Amniotic stem cell (primary cell): ENCODE results near the gene ABLIM3.

ENCODE experiments used
- DNase-seq: peaks from one replicate; lab custom pipeline; 2025; lab: John Stamatoyannopoulos, UW

ABLIM3 gene

GRCh38 chr5:149188383-149188782 lies 47.1 kb downstream of the ABLIM3 start:
- no peak for DNase-seq

DNA sequence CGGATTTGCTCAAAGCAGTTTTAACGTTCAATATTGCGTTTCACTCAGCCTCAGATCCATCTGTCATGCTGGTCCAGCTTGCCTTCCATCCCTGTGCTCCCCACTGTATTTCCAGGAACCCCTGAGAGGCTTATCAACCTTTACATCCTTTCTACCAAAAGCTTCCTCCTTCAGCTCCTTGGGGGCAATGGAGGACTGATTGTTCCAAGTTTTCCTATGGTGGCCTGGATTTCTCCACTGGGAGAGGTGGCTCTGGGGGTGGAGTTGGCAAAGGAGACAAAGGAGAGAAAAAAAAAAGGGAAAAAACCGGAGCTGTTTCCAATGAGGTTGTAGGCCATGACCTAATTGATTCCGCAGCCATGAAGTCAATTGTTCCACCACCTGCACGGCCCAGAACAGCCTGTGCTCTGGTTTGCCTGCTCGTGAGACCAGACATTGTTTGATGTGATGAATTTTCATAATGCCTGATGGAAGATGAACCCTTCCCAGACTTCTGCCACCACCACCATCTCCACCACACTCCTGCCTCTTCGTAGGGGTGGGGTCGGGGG lies 54.1 kb downstream of the ABLIM3 start:
- no peak for DNase-seq

- no peak for DNase-seq
These were observed 54.7 kb downstream of the ABLIM3 start for GRCh38 chr5:149195962-149196361.

GRCh38 chr5:149198148-149198547 lies 56.9 kb downstream of the ABLIM3 start:
- no peak for DNase-seq

- DNase-seq, result no peak
These were observed 59.1 kb downstream of the ABLIM3 start for GRCh38 chr5:149200355-149200754.

- no peak for DNase-seq
These were observed 59.9 kb downstream of the ABLIM3 start for GRCh38 chr5:149201121-149201637.

DNA sequence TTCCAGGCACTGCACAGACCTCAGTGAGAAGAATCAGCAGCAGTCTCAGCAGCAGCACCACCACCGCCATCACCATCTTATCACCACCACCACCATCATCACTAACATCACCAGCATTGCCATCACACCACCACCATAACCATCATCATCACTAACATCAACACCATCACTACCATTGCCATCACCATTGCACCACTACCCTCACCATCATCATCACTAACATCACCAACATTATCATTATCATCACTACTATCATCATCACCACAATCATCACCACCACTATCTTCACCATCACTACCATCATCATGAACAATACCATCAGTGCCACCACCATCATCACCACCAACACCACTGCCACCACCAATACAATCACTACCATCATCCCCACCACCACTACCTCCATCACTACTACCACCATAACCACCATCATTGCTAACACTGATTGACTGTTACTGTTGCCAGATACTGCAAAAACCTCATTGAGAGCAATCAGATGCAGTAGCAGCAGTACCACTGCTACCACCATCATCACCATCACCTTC lies 61.7 kb downstream of the ABLIM3 start:
- DNase-seq, result no peak

- no peak for DNase-seq
These were observed 62.7 kb downstream of the ABLIM3 start for GRCh38 chr5:149203921-149204441.

GRCh38 chr5:149205625-149206523 lies 64.6 kb downstream of the ABLIM3 start:
- DNase-seq, result no peak

GRCh38 chr5:149206524-149207141 lies 65.3 kb downstream of the ABLIM3 start:
- DNase-seq, result no peak

- DNase-seq, result no peak
These were observed 66.5 kb downstream of the ABLIM3 start for GRCh38 chr5:149207831-149208230.

- no peak for DNase-seq
These were observed 68.9 kb downstream of the ABLIM3 start for GRCh38 chr5:149210225-149210624.

DNA sequence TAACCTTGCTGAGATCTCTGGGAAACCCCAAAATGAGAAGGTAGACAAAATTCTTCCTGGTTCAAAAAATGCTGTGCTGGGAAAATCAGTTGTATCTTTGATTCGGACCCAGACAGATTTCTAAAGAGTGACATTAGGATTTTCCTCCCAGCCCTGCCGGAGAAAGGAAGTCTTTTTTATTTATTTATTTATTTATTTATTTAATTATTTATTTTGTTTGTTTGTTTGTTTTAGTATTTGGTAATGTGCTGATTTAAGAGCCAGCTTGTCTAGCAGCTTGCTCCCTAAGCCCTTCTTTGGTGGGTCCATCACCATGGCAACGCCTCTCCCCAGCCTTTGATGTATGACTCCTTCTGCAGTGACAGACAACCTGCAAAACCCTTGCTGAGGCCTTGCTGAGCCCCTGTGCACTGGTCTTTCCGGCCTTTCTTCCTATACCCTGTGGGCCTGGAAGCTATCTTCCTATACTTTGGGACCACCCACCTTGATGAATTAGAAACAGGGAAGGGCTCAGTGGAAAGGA lies 69.7 kb downstream of the ABLIM3 start:
- DNase-seq, result no peak

DNA sequence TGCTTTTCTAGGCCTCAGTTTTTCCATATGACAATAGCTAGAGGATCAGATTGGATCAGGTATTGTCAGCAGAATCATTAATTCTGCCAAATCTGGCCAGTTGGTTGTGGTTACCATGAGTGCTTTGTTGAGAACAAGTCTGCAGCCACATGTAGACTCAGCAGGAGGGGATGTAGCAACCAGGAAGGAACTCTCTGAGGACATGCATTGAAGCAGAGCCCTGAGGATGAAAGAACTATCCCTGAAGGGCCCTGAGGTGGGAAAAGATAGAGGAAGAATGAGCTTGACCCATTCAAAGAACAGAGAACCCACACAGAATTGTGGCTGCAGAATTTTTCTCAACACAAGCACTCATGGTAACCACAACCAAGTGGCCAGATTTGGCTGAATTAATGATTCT lies 70.3 kb downstream of the ABLIM3 start:
- DNase-seq, result no peak

DNA sequence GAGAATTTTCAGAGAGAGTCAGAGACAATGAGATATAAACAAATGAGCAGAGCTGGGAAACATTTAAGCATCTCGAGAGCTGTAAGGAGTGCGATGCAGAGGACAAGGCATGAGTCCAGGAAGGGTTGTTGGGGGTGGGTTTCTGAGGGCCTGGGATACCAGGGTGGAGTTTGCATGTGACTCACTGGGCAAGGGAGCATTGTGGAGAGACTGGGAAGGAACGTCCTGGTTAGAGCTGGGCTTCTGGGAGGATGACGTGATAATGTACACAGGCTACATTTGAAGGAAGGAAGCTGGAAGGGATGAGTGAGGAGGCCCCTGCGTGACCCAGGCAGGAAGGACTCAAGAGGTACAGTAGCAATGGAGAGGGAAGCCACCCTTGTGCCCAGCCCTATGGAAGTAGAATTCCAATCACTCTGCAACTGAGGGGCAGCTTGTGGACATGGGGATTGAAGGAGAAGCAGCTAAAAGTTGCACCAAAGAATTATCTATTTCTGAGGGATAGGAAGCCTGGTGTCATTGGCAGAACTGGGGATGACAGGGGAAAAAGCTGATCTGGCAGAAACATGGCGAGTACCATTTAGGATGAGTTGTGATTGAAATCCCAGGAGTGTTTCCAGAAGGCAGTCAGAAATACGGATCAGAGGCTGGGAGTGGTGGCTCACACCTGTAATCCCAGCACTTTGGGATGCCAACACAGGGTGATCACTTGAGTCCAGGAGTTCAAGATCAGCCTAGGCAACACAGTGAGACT lies 71.1 kb downstream of the ABLIM3 start:
- DNase-seq, result peak; percentile 98

DNA sequence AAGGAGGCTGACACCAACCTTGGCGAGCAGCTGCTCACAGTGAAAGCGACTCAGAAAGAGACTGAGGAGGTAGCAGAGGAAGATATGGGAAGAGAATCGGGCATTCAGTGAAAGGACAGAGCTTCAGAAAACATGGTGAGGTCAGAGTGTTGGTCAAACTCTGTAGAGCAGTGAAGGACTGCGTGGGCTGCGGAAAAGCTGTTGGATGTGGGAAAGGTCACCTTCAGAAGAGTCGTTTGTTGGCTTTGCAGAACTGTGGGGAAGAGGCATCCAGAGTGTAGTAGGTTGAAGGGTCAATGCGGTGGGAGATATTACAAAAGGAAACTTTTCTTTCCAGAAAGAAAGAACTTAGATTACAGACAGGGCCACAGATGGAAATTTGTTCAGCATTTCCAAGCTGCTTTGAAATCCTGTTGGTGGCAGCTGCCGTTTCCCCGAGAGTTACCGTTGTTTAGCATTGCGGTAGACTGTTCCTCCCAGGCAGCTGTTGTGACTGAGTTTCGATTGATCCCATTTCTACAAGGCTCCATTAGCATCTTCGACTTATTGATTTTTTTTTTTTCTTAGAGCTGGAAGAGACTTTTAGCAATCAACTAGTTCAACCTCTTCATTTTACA lies 72.1 kb downstream of the ABLIM3 start:
- DNase-seq, result no peak

- DNase-seq, result no peak
These were observed 74.3 kb downstream of the ABLIM3 start for GRCh38 chr5:149215478-149216090.

- no peak for DNase-seq
These were observed 75.2 kb downstream of the ABLIM3 start for GRCh38 chr5:149216496-149216895.

DNA sequence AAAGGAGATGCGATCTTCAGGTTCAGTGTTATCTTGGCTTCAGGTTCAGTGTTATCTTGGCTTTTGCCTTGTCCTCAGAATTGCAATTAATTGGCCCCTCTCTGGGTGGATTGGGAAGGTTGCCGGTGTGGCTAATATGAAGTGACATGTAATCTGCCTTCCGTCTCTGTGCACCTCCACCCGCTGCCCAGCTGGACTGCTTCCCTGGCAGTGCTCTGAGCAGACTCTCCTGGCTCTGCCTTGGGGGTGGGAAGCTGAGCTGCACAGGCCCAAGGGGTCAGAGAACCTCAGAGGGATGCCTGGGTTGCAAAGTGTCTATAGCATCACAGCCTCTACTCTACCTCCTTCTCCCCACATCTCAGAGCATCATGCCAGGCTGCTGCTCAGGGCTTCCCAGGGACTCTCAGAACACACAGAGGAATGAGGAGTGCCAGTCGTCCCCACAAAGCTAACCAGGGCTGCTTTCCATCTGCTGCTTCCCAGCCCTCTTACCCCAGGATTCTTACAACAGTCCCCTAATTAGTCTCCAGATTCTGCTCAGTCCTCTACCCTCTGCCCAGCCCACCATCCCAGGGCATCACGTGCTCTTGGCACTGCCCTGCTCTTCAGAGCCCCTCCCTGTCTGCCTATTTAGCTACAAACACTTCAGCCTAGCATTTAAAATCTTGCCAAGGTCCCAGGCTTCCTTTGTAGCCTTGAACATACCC lies 76.0 kb downstream of the ABLIM3 start:
- no peak for DNase-seq

GRCh38 chr5:149217803-149218155 lies 76.5 kb downstream of the ABLIM3 start:
- DNase-seq, result no peak
